SK-N-SH treated with all-trans-retinoic acid at 6 μM for 48 hours (cell line): ENCODE measurements around the gene MRPL3.

ENCODE experiments used
- ATAC-seq: fragments of 200-7000 bp; cut with Tn5 transposase; 3 replicates; pipeline ENCODE4 v1.9.1; 2020; ENCODE audit warnings: mild to moderate bottlenecking, moderate library complexity
- ARNTL ChIP-seq: fragments of 450-650 bp; formaldehyde crosslinking; IDR thresholded peaks from 2 replicates; pipeline ENCODE4 v1.5.0; 2020; ENCODE audit warnings: low read depth, mild to moderate bottlenecking, moderate library complexity, borderline replicate concordance
- BACH2 ChIP-seq: fragments of 250-450 bp; sonication (Bioruptor Pico); IDR thresholded peaks from 2 replicates; pipeline ENCODE4 v1.9.0; 2021; ENCODE audit warnings: mild to moderate bottlenecking, borderline replicate concordance
- CREB5 ChIP-seq: fragments of 250-450 bp; sonication (Bioruptor Pico); IDR thresholded peaks from 2 replicates; pipeline ENCODE4 v1.5.1; 2020; ENCODE audit warnings: low read depth, mild to moderate bottlenecking, moderate library complexity
- CSDC2 ChIP-seq: fragments of 250-450 bp; sonication (Bioruptor Pico); IDR thresholded peaks from 2 replicates; pipeline ENCODE4 v1.5.0; 2020; ENCODE audit warnings: mild to moderate bottlenecking, moderate library complexity
- CSRNP3 ChIP-seq: fragments of 250-450 bp; sonication (Bioruptor Pico); IDR thresholded peaks from 2 replicates; pipeline ENCODE4 v1.5.1; 2021; ENCODE audit warnings: mild to moderate bottlenecking, moderate library complexity
- ESRRG ChIP-seq: fragments of 250-450 bp; sonication (Bioruptor Pico); IDR thresholded peaks from 2 replicates; pipeline ENCODE4 v1.6.1; 2021; ENCODE audit warnings: mild to moderate bottlenecking
- GLIS3 ChIP-seq: fragments of 250-450 bp; sonication (Bioruptor Pico); IDR thresholded peaks from 2 replicates; pipeline ENCODE4 v1.5.0; 2020; ENCODE audit warnings: mild to moderate bottlenecking, moderate library complexity
- ISL1 ChIP-seq: fragments of 250-450 bp; sonication (Bioruptor Pico); IDR thresholded peaks from 2 replicates; pipeline ENCODE4 v2.1.2; 2022; ENCODE audit warnings: mild to moderate bottlenecking, moderate library complexity
- OSR1 ChIP-seq: fragments of 250-450 bp; sonication (Bioruptor Pico); IDR thresholded peaks from 2 replicates; pipeline ENCODE4 v1.8.0; 2022; ENCODE audit warnings: moderate library complexity, mild to moderate bottlenecking, inconsistent platforms
- PATZ1 ChIP-seq: fragments of 250-450 bp; sonication (Bioruptor Pico); IDR thresholded peaks from 2 replicates; pipeline ENCODE4 v1.8.0; 2020; ENCODE audit warnings: mild to moderate bottlenecking, moderate library complexity, borderline replicate concordance
- POU6F1 ChIP-seq: fragments of 250-450 bp; sonication (Bioruptor Pico); IDR thresholded peaks from 2 replicates; pipeline ENCODE4 v1.8.0; 2021; ENCODE audit warnings: low read depth, mild to moderate bottlenecking, moderate library complexity, borderline replicate concordance
- RARB ChIP-seq: fragments of 250-450 bp; sonication (Bioruptor Pico); IDR thresholded peaks from 2 replicates; pipeline ENCODE4 v1.8.0; 2021; ENCODE audit warnings: mild to moderate bottlenecking, moderate library complexity
- SNAI2 ChIP-seq: fragments of 250-450 bp; sonication (Bioruptor Pico); IDR thresholded peaks from 2 replicates; pipeline ENCODE4 v1.5.0; 2020; ENCODE audit warnings: mild to moderate bottlenecking, moderate library complexity
- TSHZ2 ChIP-seq: fragments of 250-450 bp; sonication (Bioruptor Pico); IDR thresholded peaks from 2 replicates; pipeline ENCODE4 v1.5.0; 2020; ENCODE audit warnings: mild to moderate bottlenecking, moderate library complexity
- ZC3H10 ChIP-seq: fragments of 250-450 bp; sonication (Bioruptor Pico); IDR thresholded peaks from 2 replicates; pipeline ENCODE4 v1.5.1; 2021; ENCODE audit warnings: mild to moderate bottlenecking, moderate library complexity
- ZFP3 ChIP-seq: fragments of 250-450 bp; sonication (Bioruptor Pico); IDR thresholded peaks from 2 replicates; pipeline ENCODE4 v1.5.0; 2020; ENCODE audit warnings: mild to moderate bottlenecking, moderate library complexity
- ZFP30 ChIP-seq: fragments of 450-650 bp; formaldehyde crosslinking; IDR thresholded peaks from 2 replicates; pipeline ENCODE4 v1.5.0; 2022; ENCODE audit warnings: mild to moderate bottlenecking, moderate library complexity
- ZNF565 ChIP-seq: fragments of 450-650 bp; formaldehyde crosslinking; conservative IDR thresholded peaks from 2 replicates; pipeline ENCODE4 v1.5.0; 2020; ENCODE audit warnings: low read depth, mild to moderate bottlenecking, moderate library complexity
- ZNF70 ChIP-seq: fragments of 450-650 bp; formaldehyde crosslinking; IDR thresholded peaks from 2 replicates; pipeline ENCODE4 v1.5.0; 2020; ENCODE audit warnings: mild to moderate bottlenecking, moderate library complexity

MRPL3 gene

GRCh38 chr3:131470377-131470776, 32.4 kb downstream of the MRPL3 start:
- no peak for ATAC-seq

GRCh38 chr3:131458653-131459052, 44.1 kb downstream of the MRPL3 start:
- ATAC-seq, result no peak
- TF ChIP-seq ZFP3 (CRISPR knock-in tag) (no peak), TSHZ2 (CRISPR knock-in tag) (no peak), GLIS3 (CRISPR knock-in tag) (no peak), POU6F1 (CRISPR knock-in tag) (no peak), ZNF70 (no peak), ZC3H10 (no peak), ZNF565 (CRISPR knock-in tag) (no peak), SNAI2 (CRISPR knock-in tag) (no peak), OSR1 (no peak), CSDC2 (CRISPR knock-in tag) (no peak), RARB (CRISPR knock-in tag) (no peak), ARNTL (CRISPR knock-in tag) (no peak), BACH2 (CRISPR knock-in tag) (no peak), ESRRG (CRISPR knock-in tag) (no peak), ISL1 (no peak), ZFP30 (CRISPR knock-in tag) (no peak)

More at GRCh38 chr3:131470377-131470776, 32.4 kb downstream of the MRPL3 start:
- TF ChIP-seq ESRRG (CRISPR knock-in tag) (no peak), TSHZ2 (CRISPR knock-in tag) (no peak), BACH2 (CRISPR knock-in tag) (no peak)
- TF ChIP-seq, all 23 proteins: peak for 0

- TF ChIP-seq OSR1 (no peak), ZNF565 (CRISPR knock-in tag) (no peak), PATZ1 (CRISPR knock-in tag) (no peak)
- ATAC-seq, result no peak
Measured at GRCh38 chr3:131457220-131457619, 45.6 kb downstream of the MRPL3 start.

- no peak for TF ChIP-seq CREB5
- TF ChIP-seq GLIS3 (CRISPR knock-in tag), result no peak
- TF ChIP-seq RARB (CRISPR knock-in tag), result no peak
- no peak for TF ChIP-seq ESRRG (CRISPR knock-in tag)
- no peak for TF ChIP-seq PATZ1 (CRISPR knock-in tag)
- TF ChIP-seq SNAI2 (CRISPR knock-in tag), result no peak
- no peak for TF ChIP-seq POU6F1 (CRISPR knock-in tag)
- TF ChIP-seq ZFP30 (CRISPR knock-in tag), result no peak
- TF ChIP-seq CSRNP3, result no peak
- TF ChIP-seq ZNF70, result no peak
- TF ChIP-seq, all 23 proteins: peak for 0
- no peak for ATAC-seq
Measured at GRCh38 chr3:131454501-131454900, 48.3 kb downstream of the MRPL3 start.
